Hepatocyte (in vitro differentiated cells): ENCODE data around the gene TUBA4B. TPM values are rescaled to one million over a fixed set of nuclear protein-coding genes. Genes with fewer than 3 reads are reported as not detected.

ENCODE experiments used
- DNase-seq: peaks from one replicate; pipeline ENCODE4 v3.0.0-alpha.2; 2016; ENCODE audit warnings: low spot score
- H2AFZ ChIP-seq: fragments of 200-600 bp; sonication (generic); 2 replicates; pipeline ENCODE4 v1.6.0; 2016; ENCODE audit warnings: antibody characterized with exemption, mild to moderate bottlenecking
- H3K27ac ChIP-seq: fragments of 200-600 bp; sonication (generic); 2 replicates; pipeline ENCODE4 v1.5.1; 2016; ENCODE audit warnings: mild to moderate bottlenecking
- H3K27me3 ChIP-seq: fragments of 200-600 bp; sonication (generic); 2 replicates; pipeline ENCODE4 v1.6.1; 2016
- H3K36me3 ChIP-seq: fragments of 200-600 bp; sonication (generic); replicated peaks from 2 replicates; pipeline ENCODE4 v1.5.1; 2016; ENCODE audit warnings: low read depth; ENCODE audit not compliant: insufficient read depth
- H3K4me1 ChIP-seq: fragments of 200-600 bp; sonication (generic); 2 replicates; pipeline ENCODE4 v1.5.1; 2016; ENCODE audit warnings: mild to moderate bottlenecking, moderate library complexity; ENCODE audit not compliant: insufficient read depth
- H3K4me2 ChIP-seq: fragments of 200-600 bp; sonication (generic); 2 replicates; pipeline ENCODE4 v1.6.0; 2016
- H3K4me3 ChIP-seq: fragments of 200-600 bp; sonication (generic); 2 replicates; pipeline ENCODE4 v1.5.1; 2016; ENCODE audit warnings: mild to moderate bottlenecking
- H3K79me2 ChIP-seq: fragments of 200-600 bp; sonication (generic); 2 replicates; pipeline ENCODE4 v1.6.0; 2017; ENCODE audit warnings: mild to moderate bottlenecking
- H3K9me2 ChIP-seq: fragments of 200-600 bp; sonication (generic); replicated peaks from 2 replicates; pipeline ENCODE4 v1.6.0; 2017; ENCODE audit warnings: mild to moderate bottlenecking; ENCODE audit not compliant: insufficient read depth
- H3K9me3 ChIP-seq: fragments of 200-600 bp; sonication (generic); 2 replicates; pipeline ENCODE4 v1.5.1; 2016; ENCODE audit warnings: low read depth, mild to moderate bottlenecking
- H4K20me1 ChIP-seq: fragments of 200-600 bp; sonication (generic); 2 replicates; pipeline ENCODE4 v1.6.0; 2016; ENCODE audit warnings: mild to moderate bottlenecking; ENCODE audit not compliant: insufficient read depth, poor library complexity, severe bottlenecking
- EZH2 ChIP-seq: fragments of 200-600 bp; sonication (generic); IDR thresholded peaks from 2 replicates; pipeline ENCODE4 v1.6.1; 2016; ENCODE audit warnings: antibody characterized with exemption, mild to moderate bottlenecking, borderline replicate concordance
- EZH2phosphoT487 ChIP-seq: fragments of 200-600 bp; sonication (generic); IDR thresholded peaks from one replicate; pipeline ENCODE4 v1.6.1; 2018; ENCODE audit warnings: antibody characterized with exemption, mild to moderate bottlenecking, low read depth, moderate library complexity; ENCODE audit not compliant: unreplicated experiment, severe bottlenecking
- WGBS: methylation state at CpG from one replicate; pipeline ENCODE4 v1.1.6; 2016; ENCODE audit warnings: low lambda C conversion rate; ENCODE audit errors: missing lambda C conversion rate; 5-methylcytosine and 5-hydroxymethylcytosine counted together
- polyA plus RNA-seq: library from polyadenylated mRNA; unstranded; fragments of >200 nt; fragmentation: Nextera tagmentation; extraction: Ambion mirVana; gene quantifications from 2 replicates; pipeline ENCODE4 v1.2.1, GENCODE V29; 2016
- total RNA-seq: library from RNA; depleted of rRNA; stranded (reverse); fragments of >200 nt; gene quantifications from 2 replicates; pipeline ENCODE4 v1.2.3, GENCODE V29; 2014
- TF ChIP-seq, protein P1 (sequence below): fragments of 200-600 bp; sonication (generic); IDR thresholded peaks from 2 replicates; pipeline ENCODE4 v1.5.1; 2016; ENCODE audit warnings: antibody characterized with exemption, mild to moderate bottlenecking; ENCODE audit not compliant: poor library complexity

TUBA4B gene
- total and polyA plus RNA-seq, 2 experiments from 2014 or later = 0.13 TPM; not detected in 1

DNA sequence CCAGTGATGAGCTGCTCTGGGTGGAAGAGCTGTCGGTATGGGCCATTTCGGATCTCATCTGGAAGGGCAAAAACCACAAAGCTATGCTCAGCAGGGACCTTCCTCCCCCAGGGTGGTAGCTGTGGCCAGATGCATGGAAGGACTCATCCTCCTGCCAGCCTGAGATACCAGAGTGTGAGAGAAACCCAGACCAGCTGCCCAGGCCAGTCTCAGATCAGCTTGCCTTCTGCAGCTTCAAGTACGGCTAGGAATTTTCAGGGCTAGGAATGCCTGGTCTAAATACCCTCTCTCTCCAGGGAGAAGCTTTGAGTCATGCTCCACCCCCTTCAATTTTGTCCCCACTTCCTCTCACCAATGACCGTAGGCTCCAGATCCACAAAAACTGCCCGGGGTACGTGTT, 1.4 kb upstream of the TUBA4B start:
- Histone ChIP-seq H3K36me3 (no peaks in the 10 kb centered on the region), H3K4me3 (no peak overlapping the region), H3K4me1 (peaks cover 49% of the 10 kb centered on the region), H3K79me2 (peaks cover 6% of the 10 kb centered on the region), H3K4me2 (no peak overlapping the region), H4K20me1 (no peaks in the 10 kb centered on the region), H3K9me3 (no peaks in the 10 kb centered on the region), H3K27ac (no peak overlapping the region), H2AFZ (no peak overlapping the region), H3K9me2 (no peaks in the 10 kb centered on the region), H3K27me3 (peaks cover 44% of the 10 kb centered on the region)
- WGBS = 84% methylated on average over 6 of the region's 6 CpGs
- TF ChIP-seq EZH2 (no peak), EZH2phosphoT487 (no peak)
- TF ChIP-seq, protein P1, sequence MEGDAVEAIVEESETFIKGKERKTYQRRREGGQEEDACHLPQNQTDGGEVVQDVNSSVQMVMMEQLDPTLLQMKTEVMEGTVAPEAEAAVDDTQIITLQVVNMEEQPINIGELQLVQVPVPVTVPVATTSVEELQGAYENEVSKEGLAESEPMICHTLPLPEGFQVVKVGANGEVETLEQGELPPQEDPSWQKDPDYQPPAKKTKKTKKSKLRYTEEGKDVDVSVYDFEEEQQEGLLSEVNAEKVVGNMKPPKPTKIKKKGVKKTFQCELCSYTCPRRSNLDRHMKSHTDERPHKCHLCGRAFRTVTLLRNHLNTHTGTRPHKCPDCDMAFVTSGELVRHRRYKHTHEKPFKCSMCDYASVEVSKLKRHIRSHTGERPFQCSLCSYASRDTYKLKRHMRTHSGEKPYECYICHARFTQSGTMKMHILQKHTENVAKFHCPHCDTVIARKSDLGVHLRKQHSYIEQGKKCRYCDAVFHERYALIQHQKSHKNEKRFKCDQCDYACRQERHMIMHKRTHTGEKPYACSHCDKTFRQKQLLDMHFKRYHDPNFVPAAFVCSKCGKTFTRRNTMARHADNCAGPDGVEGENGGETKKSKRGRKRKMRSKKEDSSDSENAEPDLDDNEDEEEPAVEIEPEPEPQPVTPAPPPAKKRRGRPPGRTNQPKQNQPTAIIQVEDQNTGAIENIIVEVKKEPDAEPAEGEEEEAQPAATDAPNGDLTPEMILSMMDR = no peak
- DNase-seq = no peak

DNA sequence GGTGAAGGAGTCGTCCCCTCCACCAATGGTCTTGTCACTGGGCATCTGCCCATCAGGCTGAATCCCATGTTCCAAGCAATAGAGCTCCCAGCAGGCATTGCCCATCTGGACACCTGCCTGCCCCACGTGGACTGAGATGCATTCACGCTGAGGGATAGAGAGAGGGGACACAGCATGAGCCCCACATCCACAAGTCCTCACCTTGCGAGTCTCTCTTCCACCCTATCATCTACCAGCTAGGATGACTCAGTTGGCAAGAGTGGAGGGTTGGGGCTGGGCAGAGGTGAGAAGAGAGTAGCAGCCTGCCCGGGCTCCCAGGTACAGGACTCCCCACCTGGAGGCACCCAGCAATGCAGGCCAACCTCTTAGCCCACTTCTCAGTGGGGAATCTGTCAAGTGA, 959 bp upstream of the TUBA4B start:
- 62% methylated on average over 5 of the region's 5 CpGs for WGBS
- DNase-seq = no peak
- H3K36me3 ChIP-seq = no peaks in the 10 kb centered on the region
- no peaks in the 10 kb centered on the region for H4K20me1 ChIP-seq
- H2AFZ ChIP-seq = no peak overlapping the region
- H3K27me3 ChIP-seq = peaks cover 45% of the 10 kb centered on the region
- peaks cover 2% of the 10 kb centered on the region for H3K79me2 ChIP-seq
- TF ChIP-seq, protein P1 = no peak
- TF ChIP-seq EZH2phosphoT487 = no peak
- no peak for TF ChIP-seq EZH2
- H3K27ac ChIP-seq = no peak overlapping the region
- H3K4me3 ChIP-seq = no peak overlapping the region
- H3K4me1 ChIP-seq = peaks cover 49% of the 10 kb centered on the region
- H3K9me3 ChIP-seq = no peaks in the 10 kb centered on the region
- no peaks in the 10 kb centered on the region for H3K9me2 ChIP-seq
- peak overlapping the region; percentile 98 for H3K4me2 ChIP-seq

DNA sequence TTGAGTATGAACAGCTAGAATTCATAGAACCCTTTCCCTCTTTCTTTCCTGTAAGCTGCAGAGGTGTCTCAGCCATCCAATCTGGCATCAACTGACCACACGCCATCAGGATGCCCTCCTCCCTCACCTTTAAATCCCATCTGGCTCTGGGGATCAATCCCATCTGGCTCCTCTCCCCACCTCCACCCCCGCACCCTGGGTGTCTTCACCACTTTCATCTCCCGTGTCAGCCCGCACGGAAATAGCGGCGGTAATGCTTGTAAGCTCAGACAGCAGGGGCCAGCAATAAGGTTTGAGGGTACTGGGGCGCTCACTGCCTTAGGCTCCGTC, 508 bp upstream of the TUBA4B start:
- no peak for DNase-seq
- Histone ChIP-seq H3K4me3 (no peak overlapping the region), H3K36me3 (no peaks in the 10 kb centered on the region), H3K9me2 (no peaks in the 10 kb centered on the region), H3K27me3 (peaks cover 45% of the 10 kb centered on the region), H3K4me1 (peaks cover 49% of the 10 kb centered on the region), H3K79me2 (peaks cover under 1% of the 10 kb centered on the region), H2AFZ (peak overlapping the region; percentile 13), H4K20me1 (no peaks in the 10 kb centered on the region), H3K4me2 (peak overlapping the region; percentile 98), H3K27ac (no peak overlapping the region), H3K9me3 (no peaks in the 10 kb centered on the region)
- 8% methylated on average over 8 of the region's 9 CpGs for WGBS
- TF ChIP-seq EZH2 (no peak), EZH2phosphoT487 (no peak)
- TF ChIP-seq, protein P1 = no peak
